ENCODE results near the gene AIRE. TPM values are rescaled to one million over a fixed set of nuclear protein-coding genes. Genes with fewer than 3 reads are reported as not detected.

Gene AIRE
- total and polyA plus RNA-seq, 2 of the 13 experiments (the other 11 are each of a cell fraction or from before 2014, with no cell fraction given): not detected

- ATAC-seq (no peak), FAIRE-seq (no peak), DNase-seq (ENCODE audit: low spot score) (no peak)
- H3K4me3 ChIP-seq (replicated peaks in 1 of 3; ENCODE audit: insufficient read depth in 1 of 3, low read depth in 2 of 3, low read length in 3 of 3): no peak overlapping the region
- no peaks in the 10 kb centered on the region for H3K9me3 ChIP-seq (ENCODE audit: low read length)
- TF ChIP-seq ETV6 (CRISPR knock-in tag; conservative IDR thresholded peaks at IDR 0.05): no peak
- TF ChIP-seq ZBTB4 (CRISPR knock-in tag; IDR thresholded peaks at IDR 0.05; ENCODE audit: borderline replicate concordance): no peak
- no peak for TF ChIP-seq ZNF276 (CRISPR knock-in tag; IDR thresholded peaks at IDR 0.05; ENCODE audit: low read depth)
- TF ChIP-seq NFIB (CRISPR knock-in tag; IDR thresholded peaks at IDR 0.05; ENCODE audit: borderline replicate concordance): no peak
- no peak for TF ChIP-seq ZNF773 (CRISPR knock-in tag; IDR thresholded peaks at IDR 0.05; ENCODE audit: borderline replicate concordance)
- no peak for TF ChIP-seq MXD1 (CRISPR knock-in tag; IDR thresholded peaks at IDR 0.05)
- no peak for TF ChIP-seq ZNF562 (CRISPR knock-in tag; IDR thresholded peaks at IDR 0.05; ENCODE audit: borderline replicate concordance)
- TF ChIP-seq XBP1 (CRISPR knock-in tag; IDR thresholded peaks at IDR 0.05): no peak
- H3K27ac ChIP-seq (ENCODE audit: extremely low read length, insufficient read depth, low read length): no peak overlapping the region
- ChIA-PET CTCF (ENCODE audit: low intra/inter-chr PET ratio, low total read pairs) (no interaction called here), POLR2A (no interaction called here)
- H2AFZ ChIP-seq (ENCODE audit: low read length): no peak overlapping the region
- 0 out of 5 replicates have a peak, but pooled peaks cover 0 to under 1% of the 10 kb centered on the region in 2 experiments for H3K27me3 ChIP-seq (ENCODE audit: control insufficient read depth in 1 of 2, insufficient read depth in 2 of 2, low read length in 2 of 2)
- no TSS peak for BruUV-seq (replicated peaks)
- H3K79me2 ChIP-seq (ENCODE audit: insufficient read depth, low read length): no peaks in the 10 kb centered on the region
- H3K4me2 ChIP-seq (ENCODE audit: low read depth, low read length): no peak overlapping the region
- peaks cover 9% of the 10 kb centered on the region for H3K4me1 ChIP-seq (ENCODE audit: insufficient read depth, low read length)
- no peaks in the 10 kb centered on the region for H4K20me1 ChIP-seq (ENCODE audit: insufficient read depth, low read length)
- no peaks in the 10 kb centered on the region for H3K36me3 ChIP-seq (replicated peaks in 1 of 2; ENCODE audit: control insufficient read depth in 1 of 2, insufficient read depth in 2 of 2, low read length in 2 of 2)
- intact Hi-C loops (cut with micrococcal nuclease; ENCODE audit: unreplicated experiment): no loop called here
- 91% methylated on average over 5 of the region's 11 CpGs for WGBS (ENCODE audit: low lambda C conversion rate)
- in situ Hi-C loops (cut with HindIII; ENCODE audit: extremely low pct_ligation_motif_present, low pct_unique_long_range_greater_than_20kb): no loop called here
- H3K9ac ChIP-seq (ENCODE audit: insufficient read depth, low read depth, low read length): no peak overlapping the region
Measured at GRCh38 chr21:44255511-44255981, 30.1 kb upstream of the AIRE start.

Measured in HepG2 (cell line).